K562 (cell line): ENCODE measurements around the gene DLX2. TPM values are rescaled to one million over a fixed set of nuclear protein-coding genes. Genes with fewer than 3 reads are reported as not detected.

Source experiments
- CXXC5 ChIP-seq: fragments of 250-450 bp; sonication (Bioruptor Pico); IDR thresholded peaks from 2 replicates; pipeline ENCODE4 v1.8.0; 2022; ENCODE audit warnings: inconsistent platforms, mild to moderate bottlenecking, moderate library complexity
- ELF2 ChIP-seq: fragments of 250-450 bp; sonication (Bioruptor Pico); IDR thresholded peaks from 2 replicates; pipeline ENCODE4 v1.5.0; 2021; ENCODE audit warnings: mild to moderate bottlenecking
- ERF ChIP-seq: fragments of 450-650 bp; formaldehyde crosslinking; IDR thresholded peaks from 2 replicates; pipeline ENCODE4 v1.4.0; 2020; ENCODE audit warnings: mild to moderate bottlenecking, mixed read lengths
- FUS ChIP-seq: fragments of 200-400 bp; formaldehyde crosslinking; optimal IDR thresholded peaks from 2 replicates; pipeline ENCODE3; 2017; ENCODE audit warnings: low read depth, low read length
- ILK ChIP-seq: fragments of 450-650 bp; IDR thresholded peaks from 2 replicates; pipeline ENCODE4 v1.6.1; 2016; ENCODE audit warnings: missing genetic modification characterization, low read depth, mild to moderate bottlenecking, missing compliant biosample characterization, moderate library complexity, borderline replicate concordance
- IRF1 ChIP-seq: sonication (generic); formaldehyde crosslinking; IDR thresholded peaks from 2 replicates; pipeline ENCODE4 v1.8.0; 2022; ENCODE audit warnings: missing genetic modification reagents, mild to moderate bottlenecking, borderline replicate concordance
- MCM7 ChIP-seq, 2 experiments: fragments of 450-650 bp; IDR thresholded peaks; 2 replicates each; pipeline ENCODE4 v1.6.1; 2016 to 2018
- MEIS2 ChIP-seq: fragments of 450-650 bp; IDR thresholded peaks from 2 replicates; pipeline ENCODE4 v1.6.1; 2014; ENCODE audit warnings: mild to moderate bottlenecking; ENCODE audit not compliant: partially characterized antibody
- POLR2G ChIP-seq: fragments of 200-400 bp; formaldehyde crosslinking; IDR thresholded peaks from 2 replicates; pipeline ENCODE4 v1.6.1; 2017; ENCODE audit warnings: low read depth, mild to moderate bottlenecking, antibody characterized with exemption, low read length, moderate library complexity
- RFX5 ChIP-seq: IDR thresholded peaks from 2 replicates; pipeline ENCODE4 v1.6.1; 2011; ENCODE audit warnings: low read depth, mild to moderate bottlenecking, improper control_type of control experiment, low read length
- SLC30A9 ChIP-seq: fragments of 250-450 bp; sonication (Bioruptor Pico); IDR thresholded peaks from 2 replicates; pipeline ENCODE4 v1.8.0; 2022; ENCODE audit warnings: mild to moderate bottlenecking, moderate library complexity
- TBL1XR1 ChIP-seq, 2 experiments: IDR thresholded peaks; 2 replicates each; pipeline ENCODE4 v1.6.1; 2012; ENCODE audit warnings: improper control_type of control experiment in 2 of 2, low read length in 2 of 2, mild to moderate bottlenecking in 1 of 2
- TEAD2 ChIP-seq: fragments of 450-650 bp; IDR thresholded peaks from 2 replicates; pipeline ENCODE4 v1.6.1; 2016; ENCODE audit warnings: missing genetic modification characterization, control low read depth, missing compliant biosample characterization
- ZNF431 ChIP-seq: sonication (generic); formaldehyde crosslinking; IDR thresholded peaks from 2 replicates; pipeline ENCODE4 v1.8.0; 2022; ENCODE audit warnings: mild to moderate bottlenecking, missing genetic modification reagents
- polyA plus RNA-seq, 8 experiments: library from polyadenylated mRNA; depleted of rRNA in 4 of 8; stranded (reverse) in 5 of 8; unstranded in 3 of 8; fragments of >200 nt; fragmentation: Nextera tagmentation in 2 of 8; fragmentation: Illumina TruSeq in 1 of 8; extraction: Ambion mirVana in 2 of 8; extraction: Trizol in 1 of 8; gene quantifications; 2 replicates each; pipeline versions ENCODE4 v1.2.1 to v1.2.3, GENCODE V29; 2011 to 2014; ENCODE audit warnings: inconsistent platforms in 1 of 8, missing spikeins in 1 of 8
- total RNA-seq, 7 experiments: library from RNA; depleted of rRNA in 6 of 7; stranded (reverse); fragments of >200 nt in 6 of 7; fragmentation: Illumina TruSeq in 2 of 7; extraction: Trizol in 2 of 7; gene quantifications; 2 replicates each; pipeline versions ENCODE4 v1.2.1 to v1.2.3, GENCODE V29; 2011 to 2021; ENCODE audit warnings: low replicate concordance in 1 of 7
- TF ChIP-seq, protein P1 (sequence below): sonication (generic); IDR thresholded peaks from 2 replicates; pipeline ENCODE4 v1.6.1; 2016
- TF ChIP-seq, protein P2 (sequence below): sonication (generic); formaldehyde crosslinking; IDR thresholded peaks from 2 replicates; pipeline ENCODE4 v1.8.0; 2023; ENCODE audit warnings: mild to moderate bottlenecking, missing genetic modification reagents
- TF ChIP-seq, protein P3 (sequence below): fragments of 250-450 bp; sonication (Bioruptor Pico); IDR thresholded peaks from 2 replicates; pipeline ENCODE4 v1.8.0; 2021; ENCODE audit warnings: mild to moderate bottlenecking, moderate library complexity

The DLX2 gene
- total and polyA plus RNA-seq, 9 of the 15 experiments (the other 6 are each of a cell fraction or from before 2014, with no cell fraction given): 0.14 to 4.3 (median 0.86) TPM

GRCh38 chr2:172066394-172066886 lies 36.3 kb downstream of the DLX2 start (continued):
- TF ChIP-seq, protein P1, sequence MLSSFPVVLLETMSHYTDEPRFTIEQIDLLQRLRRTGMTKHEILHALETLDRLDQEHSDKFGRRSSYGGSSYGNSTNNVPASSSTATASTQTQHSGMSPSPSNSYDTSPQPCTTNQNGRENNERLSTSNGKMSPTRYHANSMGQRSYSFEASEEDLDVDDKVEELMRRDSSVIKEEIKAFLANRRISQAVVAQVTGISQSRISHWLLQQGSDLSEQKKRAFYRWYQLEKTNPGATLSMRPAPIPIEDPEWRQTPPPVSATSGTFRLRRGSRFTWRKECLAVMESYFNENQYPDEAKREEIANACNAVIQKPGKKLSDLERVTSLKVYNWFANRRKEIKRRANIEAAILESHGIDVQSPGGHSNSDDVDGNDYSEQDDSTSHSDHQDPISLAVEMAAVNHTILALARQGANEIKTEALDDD: peak; percentile 53; the same call in 1 of the 2 replicates
- no peak for TF ChIP-seq ELF2 (CRISPR knock-in tag)
- no peak for TF ChIP-seq FUS
- TF ChIP-seq, protein P2, sequence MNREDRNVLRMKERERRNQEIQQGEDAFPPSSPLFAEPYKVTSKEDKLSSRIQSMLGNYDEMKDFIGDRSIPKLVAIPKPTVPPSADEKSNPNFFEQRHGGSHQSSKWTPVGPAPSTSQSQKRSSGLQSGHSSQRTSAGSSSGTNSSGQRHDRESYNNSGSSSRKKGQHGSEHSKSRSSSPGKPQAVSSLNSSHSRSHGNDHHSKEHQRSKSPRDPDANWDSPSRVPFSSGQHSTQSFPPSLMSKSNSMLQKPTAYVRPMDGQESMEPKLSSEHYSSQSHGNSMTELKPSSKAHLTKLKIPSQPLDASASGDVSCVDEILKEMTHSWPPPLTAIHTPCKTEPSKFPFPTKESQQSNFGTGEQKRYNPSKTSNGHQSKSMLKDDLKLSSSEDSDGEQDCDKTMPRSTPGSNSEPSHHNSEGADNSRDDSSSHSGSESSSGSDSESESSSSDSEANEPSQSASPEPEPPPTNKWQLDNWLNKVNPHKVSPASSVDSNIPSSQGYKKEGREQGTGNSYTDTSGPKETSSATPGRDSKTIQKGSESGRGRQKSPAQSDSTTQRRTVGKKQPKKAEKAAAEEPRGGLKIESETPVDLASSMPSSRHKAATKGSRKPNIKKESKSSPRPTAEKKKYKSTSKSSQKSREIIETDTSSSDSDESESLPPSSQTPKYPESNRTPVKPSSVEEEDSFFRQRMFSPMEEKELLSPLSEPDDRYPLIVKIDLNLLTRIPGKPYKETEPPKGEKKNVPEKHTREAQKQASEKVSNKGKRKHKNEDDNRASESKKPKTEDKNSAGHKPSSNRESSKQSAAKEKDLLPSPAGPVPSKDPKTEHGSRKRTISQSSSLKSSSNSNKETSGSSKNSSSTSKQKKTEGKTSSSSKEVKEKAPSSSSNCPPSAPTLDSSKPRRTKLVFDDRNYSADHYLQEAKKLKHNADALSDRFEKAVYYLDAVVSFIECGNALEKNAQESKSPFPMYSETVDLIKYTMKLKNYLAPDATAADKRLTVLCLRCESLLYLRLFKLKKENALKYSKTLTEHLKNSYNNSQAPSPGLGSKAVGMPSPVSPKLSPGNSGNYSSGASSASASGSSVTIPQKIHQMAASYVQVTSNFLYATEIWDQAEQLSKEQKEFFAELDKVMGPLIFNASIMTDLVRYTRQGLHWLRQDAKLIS (CRISPR knock-in tag): no peak
- no peak for TF ChIP-seq TEAD2 (tag)
- TF ChIP-seq RFX5: no peak
- TF ChIP-seq MCM7 (IDR thresholded peaks at IDR 0.05): no peak
- no peak for TF ChIP-seq POLR2G
- no peak for TF ChIP-seq IRF1 (CRISPR knock-in tag)
- TF ChIP-seq SLC30A9 (CRISPR knock-in tag): no peak
- no peak for TF ChIP-seq ZNF431
- no peak for TF ChIP-seq ILK (tag)
- TF ChIP-seq, protein P3, sequence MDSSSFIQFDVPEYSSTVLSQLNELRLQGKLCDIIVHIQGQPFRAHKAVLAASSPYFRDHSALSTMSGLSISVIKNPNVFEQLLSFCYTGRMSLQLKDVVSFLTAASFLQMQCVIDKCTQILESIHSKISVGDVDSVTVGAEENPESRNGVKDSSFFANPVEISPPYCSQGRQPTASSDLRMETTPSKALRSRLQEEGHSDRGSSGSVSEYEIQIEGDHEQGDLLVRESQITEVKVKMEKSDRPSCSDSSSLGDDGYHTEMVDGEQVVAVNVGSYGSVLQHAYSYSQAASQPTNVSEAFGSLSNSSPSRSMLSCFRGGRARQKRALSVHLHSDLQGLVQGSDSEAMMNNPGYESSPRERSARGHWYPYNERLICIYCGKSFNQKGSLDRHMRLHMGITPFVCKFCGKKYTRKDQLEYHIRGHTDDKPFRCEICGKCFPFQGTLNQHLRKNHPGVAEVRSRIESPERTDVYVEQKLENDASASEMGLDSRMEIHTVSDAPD (CRISPR knock-in tag): no peak
- no peak for TF ChIP-seq ERF (CRISPR knock-in tag)
- TF ChIP-seq MEIS2: peak; percentile 80
- no peak for TF ChIP-seq TBL1XR1 (IDR thresholded peaks at IDR 0.05; ENCODE audit: low read length in 2 of 2)
- TF ChIP-seq CXXC5 (CRISPR knock-in tag): peak; percentile 20; the same call in 1 of the 2 replicates
